Panc1 (cell line): ENCODE data around the gene NRG2.

Experiments
- SIN3A ChIP-seq: IDR thresholded peaks from 2 replicates; pipeline ENCODE4 v1.6.1; 2012; ENCODE audit warnings: low read depth, mild to moderate bottlenecking, low read length, moderate library complexity, borderline replicate concordance; ENCODE audit not compliant: insufficient read depth
- TF ChIP-seq, protein P1 (sequence below): fragments of 450-650 bp; IDR thresholded peaks from 2 replicates; pipeline ENCODE4 v1.5.1; 2017; ENCODE audit warnings: mild to moderate bottlenecking

DNA sequence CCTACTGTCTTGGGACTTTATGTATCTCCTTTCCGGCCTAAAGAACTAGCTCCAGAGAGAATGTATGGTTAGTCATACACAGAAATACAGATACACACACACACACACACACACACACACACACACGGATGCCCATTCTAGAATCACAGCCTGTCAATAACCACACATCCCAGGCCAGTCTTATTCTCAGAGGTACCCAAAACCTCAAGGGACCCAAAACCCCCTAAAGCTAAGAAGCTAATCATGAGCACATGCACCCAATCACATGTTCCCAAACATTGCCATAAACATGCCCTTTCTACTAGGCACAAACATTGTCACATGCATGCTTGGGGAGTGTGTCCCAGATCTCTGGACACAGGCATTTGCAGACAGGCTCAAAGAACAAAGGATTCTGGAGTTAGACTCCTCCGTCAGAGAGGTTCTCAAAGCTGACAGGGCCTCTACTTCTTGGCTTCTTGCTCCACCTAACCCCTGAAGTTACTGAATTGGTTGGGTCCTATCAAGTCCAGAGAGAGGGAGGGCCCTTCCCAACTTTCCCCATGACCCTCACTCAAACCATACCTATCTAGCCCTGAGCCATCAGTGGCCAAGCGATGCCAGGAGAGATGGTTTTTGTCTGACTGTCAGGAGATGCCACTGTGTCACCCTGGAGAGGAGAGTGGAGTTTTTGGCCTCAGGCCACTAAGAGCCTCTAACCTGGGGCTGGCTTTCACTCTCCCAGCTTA is 78.7 kb downstream of the NRG2 start:
- TF ChIP-seq, protein P1, sequence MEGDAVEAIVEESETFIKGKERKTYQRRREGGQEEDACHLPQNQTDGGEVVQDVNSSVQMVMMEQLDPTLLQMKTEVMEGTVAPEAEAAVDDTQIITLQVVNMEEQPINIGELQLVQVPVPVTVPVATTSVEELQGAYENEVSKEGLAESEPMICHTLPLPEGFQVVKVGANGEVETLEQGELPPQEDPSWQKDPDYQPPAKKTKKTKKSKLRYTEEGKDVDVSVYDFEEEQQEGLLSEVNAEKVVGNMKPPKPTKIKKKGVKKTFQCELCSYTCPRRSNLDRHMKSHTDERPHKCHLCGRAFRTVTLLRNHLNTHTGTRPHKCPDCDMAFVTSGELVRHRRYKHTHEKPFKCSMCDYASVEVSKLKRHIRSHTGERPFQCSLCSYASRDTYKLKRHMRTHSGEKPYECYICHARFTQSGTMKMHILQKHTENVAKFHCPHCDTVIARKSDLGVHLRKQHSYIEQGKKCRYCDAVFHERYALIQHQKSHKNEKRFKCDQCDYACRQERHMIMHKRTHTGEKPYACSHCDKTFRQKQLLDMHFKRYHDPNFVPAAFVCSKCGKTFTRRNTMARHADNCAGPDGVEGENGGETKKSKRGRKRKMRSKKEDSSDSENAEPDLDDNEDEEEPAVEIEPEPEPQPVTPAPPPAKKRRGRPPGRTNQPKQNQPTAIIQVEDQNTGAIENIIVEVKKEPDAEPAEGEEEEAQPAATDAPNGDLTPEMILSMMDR: no peak
- no peak for TF ChIP-seq SIN3A
